Hepatocyte (in vitro differentiated cells): ENCODE results near the gene IFI44. TPM values are rescaled to one million over a fixed set of nuclear protein-coding genes. Genes with fewer than 3 reads are reported as not detected.

ENCODE experiments used
- DNase-seq: peaks from one replicate; pipeline ENCODE4 v3.0.0-alpha.2; 2016; ENCODE audit warnings: low spot score
- H2AFZ ChIP-seq: fragments of 200-600 bp; sonication (generic); 2 replicates; pipeline ENCODE4 v1.6.0; 2016; ENCODE audit warnings: antibody characterized with exemption, mild to moderate bottlenecking
- H3K27ac ChIP-seq: fragments of 200-600 bp; sonication (generic); 2 replicates; pipeline ENCODE4 v1.5.1; 2016; ENCODE audit warnings: mild to moderate bottlenecking
- H3K27me3 ChIP-seq: fragments of 200-600 bp; sonication (generic); 2 replicates; pipeline ENCODE4 v1.6.1; 2016
- H3K36me3 ChIP-seq: fragments of 200-600 bp; sonication (generic); replicated peaks from 2 replicates; pipeline ENCODE4 v1.5.1; 2016; ENCODE audit warnings: low read depth; ENCODE audit not compliant: insufficient read depth
- H3K4me1 ChIP-seq: fragments of 200-600 bp; sonication (generic); 2 replicates; pipeline ENCODE4 v1.5.1; 2016; ENCODE audit warnings: mild to moderate bottlenecking, moderate library complexity; ENCODE audit not compliant: insufficient read depth
- H3K4me2 ChIP-seq: fragments of 200-600 bp; sonication (generic); 2 replicates; pipeline ENCODE4 v1.6.0; 2016
- H3K4me3 ChIP-seq: fragments of 200-600 bp; sonication (generic); 2 replicates; pipeline ENCODE4 v1.5.1; 2016; ENCODE audit warnings: mild to moderate bottlenecking
- H3K79me2 ChIP-seq: fragments of 200-600 bp; sonication (generic); 2 replicates; pipeline ENCODE4 v1.6.0; 2017; ENCODE audit warnings: mild to moderate bottlenecking
- H3K9me2 ChIP-seq: fragments of 200-600 bp; sonication (generic); replicated peaks from 2 replicates; pipeline ENCODE4 v1.6.0; 2017; ENCODE audit warnings: mild to moderate bottlenecking; ENCODE audit not compliant: insufficient read depth
- H3K9me3 ChIP-seq: fragments of 200-600 bp; sonication (generic); 2 replicates; pipeline ENCODE4 v1.5.1; 2016; ENCODE audit warnings: low read depth, mild to moderate bottlenecking
- H4K20me1 ChIP-seq: fragments of 200-600 bp; sonication (generic); 2 replicates; pipeline ENCODE4 v1.6.0; 2016; ENCODE audit warnings: mild to moderate bottlenecking; ENCODE audit not compliant: insufficient read depth, poor library complexity, severe bottlenecking
- CTCF ChIP-seq: fragments of 200-600 bp; sonication (generic); IDR thresholded peaks from 2 replicates; pipeline ENCODE4 v1.5.1; 2016; ENCODE audit warnings: antibody characterized with exemption, mild to moderate bottlenecking; ENCODE audit not compliant: poor library complexity
- EZH2 ChIP-seq: fragments of 200-600 bp; sonication (generic); IDR thresholded peaks from 2 replicates; pipeline ENCODE4 v1.6.1; 2016; ENCODE audit warnings: antibody characterized with exemption, mild to moderate bottlenecking, borderline replicate concordance
- EZH2phosphoT487 ChIP-seq: fragments of 200-600 bp; sonication (generic); IDR thresholded peaks from one replicate; pipeline ENCODE4 v1.6.1; 2018; ENCODE audit warnings: antibody characterized with exemption, mild to moderate bottlenecking, low read depth, moderate library complexity; ENCODE audit not compliant: unreplicated experiment, severe bottlenecking
- WGBS: methylation state at CpG from one replicate; pipeline ENCODE4 v1.1.6; 2016; ENCODE audit warnings: low lambda C conversion rate; ENCODE audit errors: missing lambda C conversion rate; 5-methylcytosine and 5-hydroxymethylcytosine counted together
- polyA plus RNA-seq: library from polyadenylated mRNA; unstranded; fragments of >200 nt; fragmentation: Nextera tagmentation; extraction: Ambion mirVana; gene quantifications from 2 replicates; pipeline ENCODE4 v1.2.1, GENCODE V29; 2016
- total RNA-seq: library from RNA; depleted of rRNA; stranded (reverse); fragments of >200 nt; gene quantifications from 2 replicates; pipeline ENCODE4 v1.2.3, GENCODE V29; 2014

The IFI44 gene
- total and polyA plus RNA-seq, 2 experiments from 2014 or later, result 3.2 to 7.7 TPM

GRCh38 chr1:78691995-78692747 is 42.5 kb downstream of the IFI44 start:
- TF ChIP-seq EZH2, result no peak
- no peak for TF ChIP-seq CTCF
- TF ChIP-seq EZH2phosphoT487, result no peak
- Histone ChIP-seq H3K9me2 (no peaks in the 10 kb centered on the region), H3K9me3 (no peaks in the 10 kb centered on the region), H3K27me3 (no peaks in the 10 kb centered on the region), H3K4me1 (no peaks in the 10 kb centered on the region), H3K4me2 (no peak overlapping the region), H3K27ac (no peak overlapping the region), H3K4me3 (no peak overlapping the region), H4K20me1 (no peaks in the 10 kb centered on the region), H2AFZ (no peak overlapping the region), H3K79me2 (no peaks in the 10 kb centered on the region), H3K36me3 (no peaks in the 10 kb centered on the region)
- DNase-seq, result no peak
- WGBS, result 61% methylated on average over 4 of the region's 4 CpGs

- H3K4me1 ChIP-seq, result no peaks in the 10 kb centered on the region
- H3K9me3 ChIP-seq, result no peaks in the 10 kb centered on the region
- no peak overlapping the region for H3K4me3 ChIP-seq
- no peaks in the 10 kb centered on the region for H4K20me1 ChIP-seq
- no peak for DNase-seq
- no peaks in the 10 kb centered on the region for H3K79me2 ChIP-seq
- H3K36me3 ChIP-seq, result no peaks in the 10 kb centered on the region
- TF ChIP-seq EZH2phosphoT487 (no peak), EZH2 (no peak)
- H2AFZ ChIP-seq, result no peak overlapping the region
- no peak overlapping the region for H3K27ac ChIP-seq
- H3K4me2 ChIP-seq, result no peak overlapping the region
- no peaks in the 10 kb centered on the region for H3K27me3 ChIP-seq
- H3K9me2 ChIP-seq, result no peaks in the 10 kb centered on the region
These were observed 50.2 kb downstream of the IFI44 start for GRCh38 chr1:78699813-78700212.

- WGBS, result 87% methylated on average over 2 of the region's 2 CpGs
- Histone ChIP-seq H3K36me3 (no peaks in the 10 kb centered on the region), H3K27me3 (no peaks in the 10 kb centered on the region)
These were observed 52.8 kb downstream of the IFI44 start for GRCh38 chr1:78702426-78702825.

More at GRCh38 chr1:78702426-78702825, 52.8 kb downstream of the IFI44 start:
- H3K9me2 ChIP-seq, result no peaks in the 10 kb centered on the region
- no peak for TF ChIP-seq EZH2
- TF ChIP-seq CTCF, result no peak
- TF ChIP-seq EZH2phosphoT487, result no peak
- H3K4me3 ChIP-seq, result no peak overlapping the region
- no peaks in the 10 kb centered on the region for H3K4me1 ChIP-seq
- no peaks in the 10 kb centered on the region for H4K20me1 ChIP-seq
- H2AFZ ChIP-seq, result no peak overlapping the region
- no peak overlapping the region for H3K27ac ChIP-seq
- no peak overlapping the region for H3K4me2 ChIP-seq
- no peaks in the 10 kb centered on the region for H3K79me2 ChIP-seq
- no peaks in the 10 kb centered on the region for H3K9me3 ChIP-seq
- no peak for DNase-seq
